ENCODE data around the gene ZIC2.

- TF ChIP-seq POLR2A (IDR thresholded peaks at IDR 0.05), result no peak
- TF ChIP-seq EP300 (IDR thresholded peaks at IDR 0.05), result no peak
- no peak for TF ChIP-seq CTCF (IDR thresholded peaks at IDR 0.05)
Observed at GRCh38 chr13:99985241-99985874, 3.8 kb downstream of the ZIC2 start.
